Neural crest cell (in vitro differentiated cells): Measurements from ENCODE around the gene MAGIX. TPM values are rescaled to one million over a fixed set of nuclear protein-coding genes. Genes with fewer than 3 reads are reported as not detected.
"Not testable (repeated sequence)": the region's sequence is repeated elsewhere in the genome, so short reads cannot be mapped to it uniquely, and the experiment has no call there.

Experiments
- DNase-seq: peaks from one replicate; pipeline ENCODE4 v3.0.0; 2021; ENCODE audit warnings: low read depth, mixed read lengths, low spot score
- H3K27ac Mint-ChIP-seq: one replicate; pipeline ENCODE4 v1.8.0; 2021; ENCODE audit warnings: mild to moderate bottlenecking, mixed read lengths; ENCODE audit not compliant: unreplicated experiment
- H3K27me3 Mint-ChIP-seq: 2 replicates; pipeline ENCODE4 v1.8.0; 2021; ENCODE audit warnings: low read depth, mild to moderate bottlenecking, mixed read lengths
- H3K36me3 Mint-ChIP-seq: 2 replicates; pipeline ENCODE4 v1.8.0; 2021; ENCODE audit warnings: low read depth, mild to moderate bottlenecking, mixed read lengths
- H3K4me1 Mint-ChIP-seq: 2 replicates; pipeline ENCODE4 v1.8.0; 2021; ENCODE audit warnings: mixed read lengths
- H3K4me3 Mint-ChIP-seq: one replicate; pipeline ENCODE4 v1.8.0; 2021; ENCODE audit warnings: mild to moderate bottlenecking, mixed read lengths
- H3K9me3 Mint-ChIP-seq: 2 replicates; pipeline ENCODE4 v1.8.0; 2021; ENCODE audit warnings: mixed read lengths
- CTCF ChIP-seq: fragments of 200-600 bp; sonication (generic); conservative IDR thresholded peaks from 2 replicates; pipeline ENCODE4 v1.5.0; 2021; ENCODE audit warnings: antibody characterized with exemption, mild to moderate bottlenecking
- long read RNA-seq: library from polyadenylated mRNA; unstranded; transcript quantifications from one replicate; pipeline ENCODE4 v2.0.0, GENCODE V29; 2020
- total RNA-seq: library from RNA; stranded (reverse); gene quantifications from 2 replicates; pipeline ENCODE4 v1.2.1, GENCODE V29; 2021

MAGIX gene
- 1.4 and 1.6 TPM in 2 replicates for total RNA-seq
- long read RNA-seq = 0 reads

DNA sequence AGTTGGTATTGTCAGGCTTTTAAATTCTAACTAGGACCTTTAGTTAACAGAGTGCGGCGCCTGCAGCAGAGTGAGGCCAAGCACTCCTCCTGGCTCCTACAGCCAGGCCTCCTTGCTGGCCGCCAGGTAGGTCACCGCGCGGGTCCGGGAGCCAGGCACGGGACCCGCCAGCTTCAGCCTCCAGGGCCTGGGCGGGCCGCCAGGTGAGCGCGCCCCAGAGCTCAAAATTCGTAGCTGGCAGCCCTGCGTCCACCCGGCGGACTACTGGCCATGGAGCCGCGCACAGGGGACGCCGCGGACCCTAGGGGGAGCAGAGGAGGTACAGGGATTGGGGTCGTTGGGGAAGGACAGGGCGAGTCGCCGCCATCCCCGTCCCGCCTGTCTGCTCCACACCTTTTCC lies at the start of gene MAGIX:
Gene MAGIX, plus strand, starts transcription at position 139 of the 400 bp plus-strand sequence. Its CDS starts 132 bp downstream, at position 271.
- Mint-ChIP-seq H3K4me3 (peak within 1 kb of the TSS; percentile 67), H3K4me1 (peaks cover 17% of the 10 kb centered on the region), H3K36me3 (peaks cover 3% of the 10 kb centered on the region), H3K27ac (no peak within 1 kb of the TSS), H3K27me3 (peaks cover 30% of the 10 kb centered on the region), H3K9me3 (peaks cover 5% of the 10 kb centered on the region)
- TF ChIP-seq CTCF = no peak
- DNase-seq = no peak

- peaks cover 12% of the 10 kb centered on the region for H3K36me3 Mint-ChIP-seq
- no peak overlapping the region for H3K27ac Mint-ChIP-seq
- H3K9me3 Mint-ChIP-seq = peaks cover 4% of the 10 kb centered on the region
- no peak overlapping the region for H3K4me3 Mint-ChIP-seq
- peaks cover 5% of the 10 kb centered on the region for H3K4me1 Mint-ChIP-seq
- no peak for DNase-seq
- no peak for TF ChIP-seq CTCF
- no peaks in the 10 kb centered on the region for H3K27me3 Mint-ChIP-seq
Measured at GRCh38 chrX:49116076-49116475, 46.5 kb upstream of the MAGIX start.

DNA sequence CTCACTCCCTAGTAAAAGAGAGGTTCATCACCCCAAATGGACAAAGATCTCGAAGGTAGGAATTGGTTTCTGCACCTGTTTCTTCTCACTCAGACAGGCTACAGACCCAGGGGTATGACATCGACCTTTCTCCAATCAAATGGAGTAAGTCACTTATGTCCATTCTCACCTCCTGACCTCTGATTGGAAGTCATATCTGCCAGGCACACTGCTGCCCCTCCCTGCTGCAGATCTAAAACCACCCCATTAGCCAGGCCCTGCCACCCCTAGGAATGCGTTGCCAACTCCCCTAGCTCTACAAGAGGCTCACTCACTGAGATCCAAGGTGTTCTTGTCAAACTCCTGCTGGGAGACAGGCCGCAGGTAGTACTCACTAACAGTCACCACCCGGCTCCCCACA lies 45.8 kb upstream of the MAGIX start:
- peaks cover 14% of the 10 kb centered on the region for H3K36me3 Mint-ChIP-seq
- TF ChIP-seq CTCF = no peak

DNA sequence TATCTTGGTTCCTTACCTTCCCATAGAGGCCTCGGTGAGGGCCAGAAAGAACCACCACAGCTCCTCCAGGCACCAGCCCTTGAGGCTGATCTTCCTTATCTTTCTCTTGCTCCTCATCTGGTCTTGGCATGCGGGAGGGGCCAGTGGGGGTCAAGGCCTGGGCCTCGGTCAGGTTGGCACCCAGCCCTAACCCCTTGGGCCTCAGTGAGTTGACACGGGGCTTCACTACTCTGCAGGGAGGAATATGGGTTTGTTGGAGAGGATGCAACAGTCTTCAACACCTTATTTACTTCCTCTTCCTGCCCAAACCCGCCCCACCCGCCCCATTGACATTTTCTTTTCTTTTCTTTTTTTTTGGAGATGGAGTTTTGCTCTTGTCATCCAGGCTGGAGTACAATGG lies 45.0 kb upstream of the MAGIX start:
- no peaks in the 10 kb centered on the region for H3K27me3 Mint-ChIP-seq

More for the DNA sequence above, 45.8 kb upstream of the MAGIX start:
- H3K4me3 Mint-ChIP-seq = no peak overlapping the region
- H3K4me1 Mint-ChIP-seq = peaks cover 5% of the 10 kb centered on the region
- no peak for DNase-seq
- no peak overlapping the region for H3K27ac Mint-ChIP-seq
- H3K9me3 Mint-ChIP-seq = peaks cover 4% of the 10 kb centered on the region
- no peaks in the 10 kb centered on the region for H3K27me3 Mint-ChIP-seq

GRCh38 chrX:49120091-49120490 lies 42.5 kb upstream of the MAGIX start:
- peak overlapping the region; percentile 78 for H3K4me3 Mint-ChIP-seq
- no peak overlapping the region for H3K27ac Mint-ChIP-seq
- peaks cover 15% of the 10 kb centered on the region for H3K36me3 Mint-ChIP-seq
- no peak for TF ChIP-seq CTCF
- peaks cover 4% of the 10 kb centered on the region for H3K9me3 Mint-ChIP-seq
- peaks cover 13% of the 10 kb centered on the region for H3K4me1 Mint-ChIP-seq
- no peaks in the 10 kb centered on the region for H3K27me3 Mint-ChIP-seq
- DNase-seq = no peak

More for the DNA sequence above, 45.0 kb upstream of the MAGIX start:
- Mint-ChIP-seq H3K4me1 (no peaks in the 10 kb centered on the region), H3K36me3 (peaks cover 15% of the 10 kb centered on the region), H3K9me3 (peaks cover 4% of the 10 kb centered on the region), H3K4me3 (no peak overlapping the region), H3K27ac (no peak overlapping the region)
- TF ChIP-seq CTCF = no peak
- DNase-seq = no peak

DNA sequence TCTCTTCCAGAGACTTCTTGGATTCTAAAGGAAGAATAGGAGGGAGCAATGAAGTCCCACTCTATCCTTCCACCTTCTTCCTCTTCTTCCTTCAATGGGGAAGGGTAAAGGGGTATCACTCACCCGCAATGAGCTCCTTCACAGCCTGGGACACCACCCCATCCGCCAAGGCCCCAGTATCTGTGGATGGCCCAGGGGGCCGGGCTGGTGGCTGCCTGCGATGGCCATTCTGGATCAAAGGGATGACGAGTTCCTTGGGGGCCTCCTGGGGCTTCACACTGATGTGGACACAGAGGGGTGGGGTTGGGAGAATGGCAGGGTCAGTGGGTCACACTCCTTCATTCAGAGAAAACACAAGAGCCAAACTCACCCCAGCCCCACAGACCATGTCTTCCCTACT lies 40.1 kb upstream of the MAGIX start:
- Mint-ChIP-seq H3K4me1 (peaks cover 13% of the 10 kb centered on the region), H3K9me3 (peaks cover 4% of the 10 kb centered on the region), H3K4me3 (peak overlapping the region; percentile 99), H3K36me3 (peaks cover 10% of the 10 kb centered on the region), H3K27me3 (no peaks in the 10 kb centered on the region), H3K27ac (no peak overlapping the region)
- TF ChIP-seq CTCF = no peak
- DNase-seq = no peak

DNA sequence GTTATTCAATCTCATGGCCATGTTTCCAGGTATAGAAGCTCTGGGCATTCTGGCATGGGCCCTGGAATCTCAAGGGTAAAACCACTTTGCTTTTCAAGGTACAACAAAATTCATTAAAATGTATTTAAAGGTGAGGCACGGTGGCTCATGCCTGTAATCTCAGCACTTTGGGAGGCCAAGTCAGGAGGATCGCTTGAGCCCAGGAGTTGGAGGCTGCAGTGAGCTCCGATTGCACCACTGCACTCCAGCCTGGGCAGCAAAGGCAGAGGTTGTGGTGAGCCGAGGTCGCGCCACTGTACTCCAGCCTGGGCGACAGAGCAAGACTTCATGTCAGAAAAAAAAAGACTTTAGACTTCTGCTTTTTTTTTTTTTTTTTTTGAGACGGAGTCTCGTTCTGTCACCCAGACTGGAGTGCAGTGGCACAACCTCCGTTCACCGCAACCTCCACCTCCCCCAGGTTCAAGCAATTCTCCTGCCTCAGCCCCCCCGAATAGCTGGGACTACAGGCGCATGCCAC lies 34.8 kb upstream of the MAGIX start:
- H3K27ac Mint-ChIP-seq, H3K4me3 Mint-ChIP-seq, DNase-seq, H3K27me3 Mint-ChIP-seq, H3K9me3 Mint-ChIP-seq, H3K36me3 Mint-ChIP-seq: not testable (repeated sequence)
- H3K4me1 Mint-ChIP-seq = peaks cover 11% of the 10 kb centered on the region
